GM21423 (cell line): ENCODE measurements around the gene ANAPC5.
"Not testable (repeated sequence)": the region's sequence is repeated elsewhere in the genome, so short reads cannot be mapped to it uniquely, and the experiment has no call there.

ENCODE experiments used
- ATAC-seq: cut with Tn5 transposase; IDR thresholded peaks from one replicate; pipeline ENCODE4 v1.9.1; 2021; ENCODE audit warnings: mild to moderate bottlenecking, moderate library complexity; ENCODE audit not compliant: unreplicated experiment

The ANAPC5 gene, protein sequence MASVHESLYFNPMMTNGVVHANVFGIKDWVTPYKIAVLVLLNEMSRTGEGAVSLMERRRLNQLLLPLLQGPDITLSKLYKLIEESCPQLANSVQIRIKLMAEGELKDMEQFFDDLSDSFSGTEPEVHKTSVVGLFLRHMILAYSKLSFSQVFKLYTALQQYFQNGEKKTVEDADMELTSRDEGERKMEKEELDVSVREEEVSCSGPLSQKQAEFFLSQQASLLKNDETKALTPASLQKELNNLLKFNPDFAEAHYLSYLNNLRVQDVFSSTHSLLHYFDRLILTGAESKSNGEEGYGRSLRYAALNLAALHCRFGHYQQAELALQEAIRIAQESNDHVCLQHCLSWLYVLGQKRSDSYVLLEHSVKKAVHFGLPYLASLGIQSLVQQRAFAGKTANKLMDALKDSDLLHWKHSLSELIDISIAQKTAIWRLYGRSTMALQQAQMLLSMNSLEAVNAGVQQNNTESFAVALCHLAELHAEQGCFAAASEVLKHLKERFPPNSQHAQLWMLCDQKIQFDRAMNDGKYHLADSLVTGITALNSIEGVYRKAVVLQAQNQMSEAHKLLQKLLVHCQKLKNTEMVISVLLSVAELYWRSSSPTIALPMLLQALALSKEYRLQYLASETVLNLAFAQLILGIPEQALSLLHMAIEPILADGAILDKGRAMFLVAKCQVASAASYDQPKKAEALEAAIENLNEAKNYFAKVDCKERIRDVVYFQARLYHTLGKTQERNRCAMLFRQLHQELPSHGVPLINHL

DNA sequence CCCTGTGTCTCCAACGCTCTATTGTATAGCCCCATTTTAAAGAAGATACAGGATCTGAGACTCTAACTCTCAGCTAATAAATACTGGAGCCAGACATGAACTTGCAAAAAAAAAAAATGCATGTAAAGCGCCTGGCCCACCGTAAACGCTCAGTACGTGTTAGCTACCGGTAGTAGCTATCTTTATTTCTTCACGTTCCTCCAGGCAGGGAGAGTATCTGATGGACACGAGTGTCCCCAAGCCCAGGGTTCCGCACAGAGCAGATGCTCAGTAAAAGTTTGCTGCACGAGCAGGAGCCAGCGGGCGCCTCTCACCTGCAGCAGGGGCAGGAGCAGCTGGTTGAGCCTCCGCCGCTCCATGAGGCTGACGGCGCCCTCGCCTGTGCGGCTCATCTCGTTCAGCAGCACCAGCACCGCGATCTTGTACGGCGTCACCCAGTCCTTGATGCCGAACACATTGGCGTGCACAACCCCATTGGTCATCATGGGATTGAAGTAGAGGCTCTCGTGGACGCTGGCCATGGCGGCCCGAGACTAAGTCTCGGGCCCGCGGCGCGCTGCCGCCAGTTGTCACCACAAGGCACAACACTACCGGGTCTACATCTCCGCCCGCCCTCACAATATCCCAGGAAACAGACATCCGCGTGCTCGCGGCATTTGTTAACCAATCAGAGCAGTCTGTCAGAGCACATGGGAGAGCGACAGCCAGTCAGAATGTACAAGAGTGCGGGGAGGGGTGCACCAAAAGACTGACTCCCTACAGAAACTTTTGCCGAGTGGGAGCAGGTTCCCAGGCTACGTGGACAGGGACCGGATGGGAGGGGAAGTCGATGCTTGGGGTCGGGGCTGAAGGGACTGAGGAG is at the start of gene ANAPC5:
TSS of gene ANAPC5 (minus strand) at position 592 of the 862 bp plus-strand sequence. CDS start at position 521, 71 bp downstream.
- peak; percentile 98 for ATAC-seq

GRCh38 chr12:121400332-121401139 is 48.3 kb upstream of the ANAPC5 start:
- peak; percentile 35 for ATAC-seq

DNA sequence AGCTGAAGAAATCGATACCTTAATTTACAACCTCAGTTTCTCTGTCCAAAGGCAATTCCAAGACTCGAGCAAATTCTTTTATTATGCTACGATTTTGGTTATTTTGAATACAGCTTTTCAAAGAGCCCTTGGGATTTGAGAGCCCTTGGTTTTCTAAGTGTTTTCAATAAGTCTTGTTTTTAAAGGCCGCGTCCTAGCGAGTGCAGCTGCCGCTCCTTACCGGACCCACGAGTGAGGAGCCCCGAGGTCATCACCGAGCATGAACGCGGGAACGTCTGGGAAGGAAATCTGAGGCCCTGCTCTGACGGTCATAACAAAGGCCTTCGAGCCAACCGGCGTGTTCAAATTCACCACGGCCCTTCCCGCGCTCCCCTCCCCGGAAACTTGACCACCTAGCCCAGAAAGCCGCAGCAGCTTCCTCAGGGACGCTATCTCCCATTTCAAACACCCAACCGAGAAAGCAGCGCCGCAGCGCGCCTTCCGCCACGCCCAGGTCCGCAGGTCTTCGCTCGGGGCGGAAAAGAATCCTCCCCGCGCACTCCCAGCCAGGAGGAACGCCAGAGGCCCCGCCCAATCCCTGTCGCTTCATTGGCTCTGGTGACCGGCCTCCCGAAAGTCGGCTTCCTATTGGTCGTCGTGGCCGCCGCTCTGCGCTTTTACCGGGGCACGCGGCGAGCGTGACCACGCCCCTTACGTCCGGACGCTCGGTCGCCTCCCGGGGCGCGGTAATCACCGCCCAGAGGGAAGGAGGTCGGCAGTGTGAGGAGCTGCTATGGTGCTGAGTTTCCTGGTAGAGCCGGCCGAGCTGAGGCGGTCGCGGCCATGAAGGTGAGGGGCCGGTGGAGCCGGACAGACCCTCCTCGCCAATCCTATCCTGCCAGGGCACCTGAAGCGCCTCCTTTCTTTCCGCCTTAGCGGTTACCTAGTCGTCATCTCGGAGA is 47.5 kb upstream of the ANAPC5 start, which contains the start of gene RNF34:
TSS of gene RNF34 (plus strand) at position 728 of the 941 bp plus-strand sequence. CDS start at position 823, 95 bp downstream.
- peak; percentile 90 for ATAC-seq

DNA sequence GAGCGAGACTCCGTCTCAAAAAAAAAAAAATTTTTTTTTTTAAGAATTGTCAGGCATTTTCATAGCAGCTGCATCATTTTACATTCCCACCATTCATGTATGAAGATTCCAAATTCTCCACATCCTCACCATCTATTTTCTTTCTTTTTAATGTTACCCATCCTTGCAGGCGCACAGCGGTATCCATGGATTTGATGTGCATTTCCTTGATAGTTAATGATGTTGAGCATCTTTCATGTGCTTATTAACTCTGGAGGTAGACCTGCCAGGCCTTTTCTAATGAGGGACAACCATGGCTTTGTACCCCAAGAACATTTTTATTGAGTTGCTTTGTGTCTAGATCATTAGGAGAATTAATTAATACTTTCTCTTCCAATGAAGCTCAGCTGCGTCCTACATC is 46.1 kb upstream of the ANAPC5 start:
- ATAC-seq, result no peak

DNA sequence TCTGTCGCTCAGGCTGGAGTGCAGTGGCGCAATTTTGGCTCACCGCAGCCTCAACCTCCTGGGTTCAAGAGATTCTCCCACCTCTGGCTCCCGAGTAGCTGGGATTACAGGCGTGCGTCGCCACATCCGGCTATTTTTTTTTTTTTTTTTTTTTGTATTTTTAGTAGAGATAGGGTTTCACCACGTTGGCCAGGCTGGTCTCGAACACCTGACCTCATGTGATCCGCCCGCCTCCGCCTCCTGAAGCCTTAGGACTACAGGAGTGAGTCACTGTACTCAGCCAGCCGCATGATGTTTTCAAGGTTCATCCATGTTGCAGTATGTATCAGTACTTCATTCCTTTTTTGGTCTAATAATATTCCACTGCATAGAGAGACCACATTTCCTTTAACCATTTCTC is 45.3 kb upstream of the ANAPC5 start:
- ATAC-seq, result no peak

DNA sequence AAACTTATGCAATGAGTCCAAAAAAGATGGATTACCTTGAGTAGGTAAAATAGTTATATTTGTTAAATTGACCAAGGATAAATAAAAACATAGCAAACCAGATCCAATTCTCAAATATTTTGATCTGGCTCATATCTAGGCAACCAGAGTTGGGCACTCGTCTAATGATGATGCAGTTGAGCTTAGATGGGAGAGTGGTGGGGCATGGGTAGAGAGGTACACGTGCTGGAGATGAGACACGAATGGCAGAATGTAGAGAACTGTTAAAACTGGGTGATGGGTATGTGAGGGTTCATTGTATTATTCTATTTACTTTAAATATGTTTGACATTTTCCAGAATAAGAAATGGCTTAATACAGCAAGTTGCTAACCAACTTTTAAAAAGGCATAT is 40.1 kb upstream of the ANAPC5 start:
- no peak for ATAC-seq

- no peak for ATAC-seq
These were observed 39.6 kb upstream of the ANAPC5 start for GRCh38 chr12:121391619-121392324.

DNA sequence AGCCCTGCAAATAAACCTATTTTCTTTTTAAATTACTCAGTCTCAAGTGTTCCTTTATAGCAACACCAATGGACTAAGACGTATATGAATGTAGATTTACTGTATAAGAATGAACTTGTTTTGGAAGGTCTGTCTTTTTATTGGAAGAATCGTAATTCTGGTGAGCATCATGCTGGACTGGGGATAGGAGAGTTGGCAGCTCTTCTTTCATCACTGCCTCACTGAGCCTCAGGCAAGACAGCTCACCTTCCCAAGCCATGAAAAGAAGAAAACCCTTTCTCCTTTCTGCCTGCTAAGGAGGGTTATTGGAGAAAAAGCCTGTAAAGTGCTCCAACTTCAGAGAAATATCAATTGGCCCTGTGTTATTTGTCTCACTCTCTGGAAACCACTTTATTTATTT is 38.6 kb upstream of the ANAPC5 start:
- ATAC-seq, result no peak

DNA sequence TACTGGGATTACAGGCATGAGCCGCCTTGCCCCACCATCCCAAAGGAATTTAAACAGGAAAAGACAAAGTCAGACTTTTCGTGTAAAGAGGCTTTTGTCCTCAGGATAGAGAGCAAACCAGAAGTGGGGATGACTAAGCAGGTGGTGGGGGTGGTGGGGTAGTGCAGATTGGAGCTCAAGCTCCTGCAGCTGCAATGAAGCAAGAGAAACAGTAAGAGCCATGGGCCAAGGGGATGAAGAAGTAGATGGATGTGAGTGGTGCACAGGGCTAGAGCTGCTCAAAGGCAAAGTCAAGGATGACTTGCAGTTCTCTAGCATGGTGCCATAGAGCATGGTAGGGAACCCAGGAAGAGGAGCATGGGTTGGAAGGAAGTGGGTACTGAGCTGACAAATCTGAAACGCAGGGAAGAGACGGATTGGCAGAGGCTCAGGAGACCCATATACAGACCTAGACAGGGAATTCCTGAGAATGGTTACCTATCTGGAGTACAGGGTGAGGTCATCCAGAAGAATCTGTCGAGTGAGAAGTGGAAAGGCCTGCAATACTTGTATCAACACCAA is 36.3 kb upstream of the ANAPC5 start:
- no peak for ATAC-seq

- ATAC-seq, result not testable (repeated sequence)
These were observed 32.7 kb upstream of the ANAPC5 start for GRCh38 chr12:121384891-121385290.

GRCh38 chr12:121383601-121384021 is 31.4 kb upstream of the ANAPC5 start:
- ATAC-seq, result no peak

GRCh38 chr12:121379945-121380344 is 27.7 kb upstream of the ANAPC5 start:
- no peak for ATAC-seq

DNA sequence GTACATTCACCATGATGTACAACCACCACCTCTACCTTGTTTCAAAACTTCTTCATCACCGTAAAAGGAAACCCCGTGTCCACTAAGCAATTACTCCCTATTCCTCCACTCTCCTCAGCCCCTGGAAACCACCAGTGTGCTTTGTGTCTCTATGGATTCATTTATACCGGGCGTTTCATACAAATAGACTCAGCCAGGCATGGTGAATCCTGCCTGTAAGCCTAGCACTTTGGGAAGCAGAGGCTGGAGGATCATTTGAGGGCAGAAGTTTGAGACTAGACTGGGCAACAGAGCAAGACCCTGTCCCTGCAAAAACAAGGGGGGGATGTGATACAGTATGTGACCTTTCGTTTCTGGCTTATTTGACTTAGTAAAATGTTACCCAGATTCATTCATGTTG is 26.5 kb upstream of the ANAPC5 start:
- no peak for ATAC-seq

DNA sequence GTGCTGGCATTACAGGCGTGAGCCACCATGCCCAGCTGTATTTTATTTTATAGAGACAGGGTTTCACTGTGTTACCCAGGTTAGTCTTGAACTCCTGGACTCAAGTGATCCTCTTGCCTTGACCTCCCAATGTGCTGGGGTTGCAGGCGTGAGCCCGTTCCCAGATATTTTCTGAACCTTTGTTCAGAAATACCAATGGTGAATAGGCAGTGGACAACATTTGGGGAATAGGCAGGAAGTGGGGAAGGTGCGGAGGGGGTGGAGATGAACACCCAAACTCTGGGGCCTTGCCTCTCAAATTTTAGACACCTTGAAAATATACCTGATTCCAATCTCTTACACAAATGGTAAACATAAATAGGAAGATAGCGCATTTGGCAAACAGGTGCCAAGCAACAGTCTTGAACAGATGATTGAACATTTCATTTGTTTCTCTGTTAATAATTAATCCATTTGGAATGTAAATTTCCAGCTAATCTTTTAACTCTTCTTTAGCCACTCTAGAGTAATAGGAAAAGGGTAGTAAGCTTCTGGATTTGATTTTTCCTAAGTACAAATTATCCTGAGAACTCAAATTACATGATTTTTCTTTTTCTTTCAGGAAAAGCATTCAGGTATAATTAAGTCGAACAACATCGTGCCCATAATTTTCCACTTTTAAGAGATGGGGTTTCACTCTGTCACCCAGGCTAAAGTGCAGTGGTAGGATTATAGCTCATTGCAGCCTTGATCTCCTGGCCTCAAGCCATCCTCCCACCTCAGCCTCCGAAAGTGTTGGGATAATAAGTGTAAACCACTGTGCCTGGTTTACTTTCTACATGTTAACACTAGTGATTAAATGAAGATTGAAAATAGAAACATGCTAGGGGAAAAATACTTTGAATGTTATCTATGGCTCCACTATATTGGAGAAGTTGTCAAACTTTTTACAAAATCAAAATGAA is 24.8 kb upstream of the ANAPC5 start:
- ATAC-seq, result no peak

- not testable (repeated sequence) for ATAC-seq
These were observed 22.9 kb upstream of the ANAPC5 start for GRCh38 chr12:121374945-121375584.

GRCh38 chr12:121374336-121374735 is 22.1 kb upstream of the ANAPC5 start:
- ATAC-seq, result not testable (repeated sequence)
